DND-41 (cell line): ENCODE data around the gene CHERP.

Experiments
- EZH2 ChIP-seq: IDR thresholded peaks from 3 replicates; pipeline ENCODE4 v1.6.1; 2012; ENCODE audit warnings: borderline replicate concordance, low read depth, mild to moderate bottlenecking, moderate library complexity, low read length, inconsistent platforms; ENCODE audit not compliant: severe bottlenecking
- TF ChIP-seq, protein P1 (sequence below): IDR thresholded peaks from 2 replicates; pipeline ENCODE4 v1.5.1; 2012; ENCODE audit warnings: borderline replicate concordance, low read length, moderate library complexity, mild to moderate bottlenecking; ENCODE audit not compliant: poor library complexity, severe bottlenecking; ENCODE audit errors: extremely low read depth

- TF ChIP-seq, protein P1, sequence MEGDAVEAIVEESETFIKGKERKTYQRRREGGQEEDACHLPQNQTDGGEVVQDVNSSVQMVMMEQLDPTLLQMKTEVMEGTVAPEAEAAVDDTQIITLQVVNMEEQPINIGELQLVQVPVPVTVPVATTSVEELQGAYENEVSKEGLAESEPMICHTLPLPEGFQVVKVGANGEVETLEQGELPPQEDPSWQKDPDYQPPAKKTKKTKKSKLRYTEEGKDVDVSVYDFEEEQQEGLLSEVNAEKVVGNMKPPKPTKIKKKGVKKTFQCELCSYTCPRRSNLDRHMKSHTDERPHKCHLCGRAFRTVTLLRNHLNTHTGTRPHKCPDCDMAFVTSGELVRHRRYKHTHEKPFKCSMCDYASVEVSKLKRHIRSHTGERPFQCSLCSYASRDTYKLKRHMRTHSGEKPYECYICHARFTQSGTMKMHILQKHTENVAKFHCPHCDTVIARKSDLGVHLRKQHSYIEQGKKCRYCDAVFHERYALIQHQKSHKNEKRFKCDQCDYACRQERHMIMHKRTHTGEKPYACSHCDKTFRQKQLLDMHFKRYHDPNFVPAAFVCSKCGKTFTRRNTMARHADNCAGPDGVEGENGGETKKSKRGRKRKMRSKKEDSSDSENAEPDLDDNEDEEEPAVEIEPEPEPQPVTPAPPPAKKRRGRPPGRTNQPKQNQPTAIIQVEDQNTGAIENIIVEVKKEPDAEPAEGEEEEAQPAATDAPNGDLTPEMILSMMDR: no peak
- no peak for TF ChIP-seq EZH2
Observed at GRCh38 chr19:16496613-16496983, 45.6 kb downstream of the CHERP start.
